GM10248 (cell line): ENCODE results near the gene CHD5.

Source experiments
- CTCF ChIA-PET: fragments of 300-600 bp; sonication (Branson Sonifier 250); formaldehyde crosslinking; extraction: SDS; loops from one replicate; lab custom pipeline; 2021; ENCODE audit warnings: antibody characterized with exemption; lab: Yijun Ruan, JAX
- POLR2A ChIA-PET: fragments of 350-650 bp; sonication (Branson Sonifier 250); formaldehyde crosslinking; extraction: SDS; loops from one replicate; lab custom pipeline; 2020; ENCODE audit warnings: antibody characterized with exemption; lab: Yijun Ruan, JAX
- DNase-seq: peaks from one replicate; pipeline ENCODE4 v3.0.0; 2012; ENCODE audit errors: extremely low spot score
- TF ChIP-seq, protein P1 (sequence below): IDR thresholded peaks from 2 replicates; pipeline ENCODE4 v1.5.1; 2012; ENCODE audit warnings: mild to moderate bottlenecking, low read depth; ENCODE audit errors: extremely low read depth, missing control alignments, control extremely low read depth

Gene CHD5

DNA sequence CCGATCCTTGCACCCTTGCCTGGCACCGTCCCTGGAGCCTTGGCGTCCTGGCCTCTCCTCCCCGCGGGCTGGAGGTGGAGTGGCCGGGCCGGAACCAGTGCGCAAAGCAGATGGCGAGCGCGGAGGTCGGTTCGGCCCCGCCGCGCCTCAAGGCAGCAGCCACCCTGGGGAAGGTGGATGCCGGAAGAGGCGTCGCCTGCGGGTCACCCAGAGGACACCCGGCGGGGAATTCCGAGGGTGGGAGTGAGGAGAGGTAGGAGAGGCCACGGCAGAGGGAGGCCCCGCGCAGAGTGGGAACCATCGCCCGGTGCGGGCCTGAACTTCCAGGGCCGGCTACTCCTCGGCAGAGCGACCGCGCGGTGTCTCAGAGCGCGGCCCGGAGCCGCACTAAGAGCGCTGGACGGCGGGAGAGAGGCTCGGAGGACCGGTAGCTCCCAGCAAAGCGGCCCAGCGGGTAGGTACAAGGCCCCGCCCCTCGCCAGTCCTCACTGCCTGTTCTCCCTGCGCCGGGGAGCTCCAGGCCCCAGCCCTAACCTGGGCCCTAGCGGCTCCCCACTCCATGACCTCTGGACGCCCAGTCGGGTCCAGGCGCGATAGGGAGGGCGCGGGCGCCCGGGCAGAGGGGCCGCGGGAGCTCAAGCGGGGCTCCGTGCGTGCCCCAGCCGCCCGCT is 25.9 kb upstream of the CHD5 start, which contains the start of gene RNF207:
TSS of gene RNF207 (plus strand) at position 271 of the 671 bp plus-strand sequence. CDS start 417 bp downstream, outside the sequence.
- ChIA-PET CTCF (interaction anchor here (0.7 to 4.7 kb wide), 21 partner anchors 9 to 348 kb away, joined by 3 to 27 read pairs (median 5); partner anchors contain the start of genes HES3, ICMT and NOL9), POLR2A (interaction anchor here (0.6 to 1.1 kb wide), 3 partner anchors 11 to 292 kb away, joined by 3 to 8 read pairs (median 3); no protein-coding TSS in a partner anchor)
- TF ChIP-seq, protein P1, sequence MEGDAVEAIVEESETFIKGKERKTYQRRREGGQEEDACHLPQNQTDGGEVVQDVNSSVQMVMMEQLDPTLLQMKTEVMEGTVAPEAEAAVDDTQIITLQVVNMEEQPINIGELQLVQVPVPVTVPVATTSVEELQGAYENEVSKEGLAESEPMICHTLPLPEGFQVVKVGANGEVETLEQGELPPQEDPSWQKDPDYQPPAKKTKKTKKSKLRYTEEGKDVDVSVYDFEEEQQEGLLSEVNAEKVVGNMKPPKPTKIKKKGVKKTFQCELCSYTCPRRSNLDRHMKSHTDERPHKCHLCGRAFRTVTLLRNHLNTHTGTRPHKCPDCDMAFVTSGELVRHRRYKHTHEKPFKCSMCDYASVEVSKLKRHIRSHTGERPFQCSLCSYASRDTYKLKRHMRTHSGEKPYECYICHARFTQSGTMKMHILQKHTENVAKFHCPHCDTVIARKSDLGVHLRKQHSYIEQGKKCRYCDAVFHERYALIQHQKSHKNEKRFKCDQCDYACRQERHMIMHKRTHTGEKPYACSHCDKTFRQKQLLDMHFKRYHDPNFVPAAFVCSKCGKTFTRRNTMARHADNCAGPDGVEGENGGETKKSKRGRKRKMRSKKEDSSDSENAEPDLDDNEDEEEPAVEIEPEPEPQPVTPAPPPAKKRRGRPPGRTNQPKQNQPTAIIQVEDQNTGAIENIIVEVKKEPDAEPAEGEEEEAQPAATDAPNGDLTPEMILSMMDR, result no peak
- DNase-seq, result peak; percentile 92

DNA sequence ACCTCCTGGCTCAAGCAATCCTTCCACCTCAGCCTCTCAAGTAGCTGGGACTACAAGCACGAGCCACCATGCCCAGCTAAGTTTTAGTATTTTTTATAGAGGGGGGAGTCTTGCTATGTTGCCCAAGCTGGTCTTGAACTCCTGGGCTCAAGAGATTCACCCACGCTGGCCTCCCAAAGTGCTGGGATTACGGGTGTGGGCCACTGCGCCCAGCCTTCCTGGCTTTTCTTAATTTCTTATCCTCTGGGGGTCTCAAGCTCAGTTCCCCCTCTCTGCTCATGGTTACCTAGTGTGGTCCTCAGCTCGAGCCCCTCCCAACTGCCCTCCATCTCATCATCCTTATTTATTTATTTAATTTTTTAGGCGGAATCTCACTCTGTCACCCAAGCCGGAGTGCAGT is 22.1 kb upstream of the CHD5 start:
- POLR2A ChIA-PET, result no interaction called here
- CTCF ChIA-PET, result interaction anchor here (1.3 kb wide), 1 partner anchor 17 kb away, joined by 3 read pairs; no protein-coding TSS in a partner anchor

DNA sequence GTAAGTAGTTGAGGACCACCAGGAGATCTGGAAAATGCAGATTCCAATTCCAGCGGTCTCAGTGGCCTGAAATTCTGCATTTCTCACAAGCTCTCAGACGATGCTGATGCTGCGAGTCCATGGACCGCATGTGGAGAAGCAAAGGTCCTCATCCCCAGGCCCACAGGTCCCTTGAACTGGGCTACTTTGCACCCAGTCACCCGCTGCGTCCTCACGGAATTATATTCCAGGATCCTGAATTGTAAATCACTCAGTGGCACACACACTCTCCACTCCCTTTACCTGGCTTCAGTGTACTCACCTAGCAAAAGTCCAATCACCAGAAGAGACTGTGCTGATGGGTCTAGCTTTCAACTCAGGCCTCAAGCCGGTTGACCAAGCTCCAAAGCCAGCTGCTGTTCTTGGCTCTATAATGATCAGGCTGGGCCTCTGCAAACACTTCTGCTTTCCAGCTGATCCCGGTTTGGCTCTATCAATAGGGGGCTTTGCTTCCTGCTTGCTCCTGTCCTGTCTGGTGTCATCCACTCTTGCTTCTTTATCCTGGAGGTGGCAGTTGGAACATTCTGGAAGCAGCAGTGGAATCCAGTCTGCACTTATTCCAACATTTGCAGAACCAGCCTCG is 20.2 kb upstream of the CHD5 start:
- ChIA-PET CTCF (interaction anchor here (0.9 to 1.3 kb wide), 7 partner anchors 10 to 46 kb away, joined by 3 to 5 read pairs (median 3); no protein-coding TSS in a partner anchor), POLR2A (no interaction called here)
- DNase-seq, result no peak
- TF ChIP-seq, protein P1, result no peak

More for the DNA sequence above, 22.1 kb upstream of the CHD5 start:
- DNase-seq, result no peak
- TF ChIP-seq, protein P1, result no peak

DNA sequence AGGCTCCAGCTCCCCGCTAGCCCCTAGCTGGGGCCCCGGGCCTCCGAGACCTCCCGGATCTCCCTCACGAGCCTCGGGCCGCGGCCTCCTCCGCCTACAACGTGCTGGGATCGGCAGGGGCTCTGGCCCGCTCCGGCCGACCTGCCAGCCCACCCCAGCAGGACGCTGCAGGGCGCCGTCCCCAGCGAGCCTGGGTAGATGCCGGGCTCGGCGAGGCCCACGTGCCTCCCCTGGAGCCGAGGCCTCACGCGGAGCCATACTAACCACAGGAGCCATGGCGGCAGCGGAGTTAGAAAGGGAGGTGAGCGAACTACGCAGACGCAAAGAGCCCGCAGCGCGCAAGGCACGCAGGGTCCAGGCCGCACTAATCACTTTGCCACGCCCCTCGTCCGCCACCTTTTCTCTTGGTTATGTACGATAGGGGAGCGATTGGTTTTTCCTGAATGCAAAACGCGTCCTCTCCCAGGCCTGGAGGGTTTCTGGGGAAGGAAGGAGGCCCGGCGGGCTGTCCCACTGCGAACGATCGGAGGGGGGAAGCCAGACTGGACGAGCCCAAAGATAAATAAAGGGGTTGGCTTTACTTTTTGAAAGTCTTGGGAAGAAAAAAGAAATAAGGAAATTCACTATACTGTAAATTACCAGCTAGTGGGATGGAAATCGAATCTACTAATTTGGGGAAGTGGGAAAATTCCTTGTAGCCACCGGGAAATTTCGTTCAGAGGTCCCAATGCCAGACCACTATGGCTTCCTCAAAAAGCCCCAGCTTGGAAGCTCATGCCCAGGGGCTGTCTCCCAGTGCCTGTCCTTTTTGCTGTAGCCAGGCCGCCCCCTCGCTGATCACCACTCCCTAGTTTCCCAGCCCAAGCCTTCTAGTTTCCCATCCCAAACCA is 19.4 kb upstream of the CHD5 start, which contains the start of gene RPL22:
TSS of gene RPL22 (minus strand) at position 298 of the 890 bp plus-strand sequence. CDS start at position 276, 22 bp downstream.
- ChIA-PET CTCF (interaction anchor here (0.9 to 1.3 kb wide), 7 partner anchors 8 to 47 kb away, joined by 3 to 5 read pairs (median 3); no protein-coding TSS in a partner anchor), POLR2A (interaction anchor here (0.6 kb wide), 1 partner anchor 208 kb away, joined by 7 read pairs; no protein-coding TSS in a partner anchor)
- peak; percentile 94 for DNase-seq
- TF ChIP-seq, protein P1, result no peak

DNA sequence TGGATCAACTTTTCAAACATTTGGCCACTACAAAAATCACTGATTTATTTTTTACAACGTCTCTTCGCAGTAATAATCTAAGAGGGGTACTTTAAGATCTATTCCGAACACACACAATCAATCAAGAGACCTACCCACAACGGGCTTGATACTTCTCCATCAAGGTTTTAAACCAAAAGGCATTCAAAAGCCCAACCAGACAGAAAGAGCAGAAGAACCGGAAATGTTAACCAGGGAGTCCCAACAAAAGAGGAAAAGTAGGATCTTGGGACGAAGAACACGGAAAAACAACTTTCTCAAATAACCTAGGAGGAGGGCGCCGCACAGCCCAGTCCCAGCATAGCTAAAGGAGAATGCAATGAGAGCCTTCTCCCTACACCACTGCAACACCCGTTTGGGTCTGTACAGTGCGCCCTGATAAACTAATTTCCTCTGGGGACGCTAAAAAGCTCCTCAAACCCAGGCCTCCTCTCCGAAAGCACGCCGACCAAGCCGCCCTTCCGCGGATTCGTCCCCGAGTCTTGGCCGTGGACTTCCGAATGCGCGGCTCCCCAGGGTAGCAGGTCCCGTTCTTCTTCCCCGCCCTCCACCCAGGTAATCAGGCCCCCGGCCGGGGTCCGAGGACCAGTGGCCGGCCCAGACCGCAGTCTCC is 18.7 kb upstream of the CHD5 start:
- POLR2A ChIA-PET, result interaction anchor here (0.6 kb wide), 1 partner anchor 207 kb away, joined by 7 read pairs; no protein-coding TSS in a partner anchor
- TF ChIP-seq, protein P1, result no peak
- CTCF ChIA-PET, result interaction anchor here (0.9 to 1.4 kb wide), 5 partner anchors 9 to 48 kb away, joined by 3 to 5 read pairs (median 4); no protein-coding TSS in a partner anchor
- no peak for DNase-seq
